Gastrocnemius medialis (tissue), 4 donors: ENCODE measurements around the gene ATP1A3.

Experiments
- CTCF ChIP-seq, 5 experiments: fragments of 450-650 bp in 3 of 5; fragments of 200-600 bp in 2 of 5; sonication (generic) in 2 of 5; IDR thresholded peaks in 4 of 5; conservative IDR thresholded peaks in 1 of 5; 1 replicate in 4 of 5; 2 replicates in 1 of 5; pipeline ENCODE4 v1.5.1; 2016 to 2019; ENCODE audit warnings: antibody characterized with exemption in 5 of 5, mild to moderate bottlenecking in 3 of 5, moderate library complexity in 3 of 5
- POLR2A ChIP-seq, 2 donors: fragments of 450-650 bp; IDR thresholded peaks; one replicate each; pipeline ENCODE4 v1.6.1; 2017; ENCODE audit warnings: antibody characterized with exemption in 2 of 2, mild to moderate bottlenecking in 2 of 2, moderate library complexity in 2 of 2

- TF ChIP-seq CTCF (IDR thresholded peaks at IDR 0.05 in 4 of 5, conservative IDR thresholded peaks at IDR 0.05 in 1 of 5) (no peak), POLR2A (IDR thresholded peaks at IDR 0.05) (no peak)
Measured at GRCh38 chr19:41925208-41926003, 68.6 kb downstream of the ATP1A3 start.
